ENCODE data around the gene RAD51B. TPM values are rescaled to one million over a fixed set of nuclear protein-coding genes. Genes with fewer than 3 reads are reported as not detected.
A peak's percentile ranks its signal among the peaks of the same experiment; 100 is the strongest.

The RAD51B gene
- polyA plus RNA-seq, 1 donor (not counting 4 experiments of a cell fraction or from before 2014, with no cell fraction given), result 13.3 TPM

- no peaks in the 10 kb centered on the region for H3K27me3 ChIP-seq (ENCODE audit: control insufficient read depth, extremely low read depth, insufficient read depth, low read length)
- FAIRE-seq, result no peak
- H3K9me1 ChIP-seq (ENCODE audit: control insufficient read depth, extremely low read depth, insufficient read depth, low read length), result no peaks in the 10 kb centered on the region
- H3K4me3 ChIP-seq (ENCODE audit: control insufficient read depth in 2 of 3, extremely low read depth in 1 of 3, insufficient read depth in 2 of 3, low read depth in 1 of 3, low read length in 3 of 3), result no peak overlapping the region
- H2AFZ ChIP-seq (ENCODE audit: control insufficient read depth, low read length), result no peak overlapping the region
- peaks cover 22 to 37% of the 10 kb centered on the region in 2 experiments for H3K36me3 ChIP-seq (ENCODE audit: control insufficient read depth in 2 of 2, extremely low read depth in 1 of 2, insufficient read depth in 2 of 2, low read length in 2 of 2)
- no peaks in the 10 kb centered on the region for H3K79me2 ChIP-seq (ENCODE audit: control insufficient read depth, insufficient read depth, low read length)
- H4K20me1 ChIP-seq (ENCODE audit: control insufficient read depth, extremely low read depth, insufficient read depth, low read length), result no peaks in the 10 kb centered on the region
- TF ChIP-seq CTCF (optimal IDR thresholded peaks at IDR 0.05 in 1 of 3, IDR thresholded peaks at IDR 0.05 in 1 of 3, conservative IDR thresholded peaks at IDR 0.05 in 1 of 3; ENCODE audit: extremely low read depth in 1 of 3, insufficient read depth in 2 of 3, low read length in 3 of 3), result no peak
- TF ChIP-seq EZH2 (IDR thresholded peaks at IDR 0.05; ENCODE audit: low read length), result no peak
- dilution Hi-C loops (cut with MboI; ENCODE audit: extremely low pct_ligation_motif_present, low sequenced_read_pairs), result no loop called here
- no peaks in the 10 kb centered on the region for H3K4me1 ChIP-seq (ENCODE audit: control insufficient read depth, extremely low read depth, insufficient read depth, low read length)
- DNase-seq (ENCODE audit: low read depth, low spot score), result no peak
- H3K27ac ChIP-seq (ENCODE audit: control insufficient read depth, insufficient read depth, low read length), result no peak overlapping the region
- no peaks in the 10 kb centered on the region for H3K9me3 ChIP-seq (ENCODE audit: control insufficient read depth, low read depth, low read length)
- H3K4me2 ChIP-seq (ENCODE audit: control insufficient read depth, extremely low read depth, insufficient read depth, low read depth, low read length), result no peak overlapping the region
- no peak overlapping the region for H3K9ac ChIP-seq (ENCODE audit: control insufficient read depth, extremely low read depth, insufficient read depth, low read length)
Measured at GRCh38 chr14:67806246-67806645, 13.3 kb upstream of the RAD51B start.

- Histone ChIP-seq H3K9ac (ENCODE audit: control insufficient read depth, extremely low read depth, insufficient read depth, low read length) (no peak overlapping the region), H2AFZ (ENCODE audit: control insufficient read depth, low read length) (no peak overlapping the region), H3K79me2 (ENCODE audit: control insufficient read depth, insufficient read depth, low read length) (peaks cover 9% of the 10 kb centered on the region), H4K20me1 (ENCODE audit: control insufficient read depth, extremely low read depth, insufficient read depth, low read length) (no peaks in the 10 kb centered on the region), H3K9me1 (ENCODE audit: control insufficient read depth, extremely low read depth, insufficient read depth, low read length) (no peaks in the 10 kb centered on the region), H3K4me3 (ENCODE audit: control insufficient read depth in 2 of 3, extremely low read depth in 1 of 3, insufficient read depth in 2 of 3, low read depth in 1 of 3, low read length in 3 of 3) (no peak overlapping the region), H3K36me3 (ENCODE audit: control insufficient read depth in 2 of 2, extremely low read depth in 1 of 2, insufficient read depth in 2 of 2, low read length in 2 of 2) (peaks cover 0 to 5% of the 10 kb centered on the region in 2 experiments), H3K27me3 (ENCODE audit: control insufficient read depth, extremely low read depth, insufficient read depth, low read length) (no peaks in the 10 kb centered on the region), H3K27ac (ENCODE audit: control insufficient read depth, insufficient read depth, low read length) (no peak overlapping the region), H3K4me1 (ENCODE audit: control insufficient read depth, extremely low read depth, insufficient read depth, low read length) (peaks cover 12% of the 10 kb centered on the region), H3K4me2 (ENCODE audit: control insufficient read depth, extremely low read depth, insufficient read depth, low read depth, low read length) (peak overlapping the region; percentile 89), H3K9me3 (ENCODE audit: control insufficient read depth, low read depth, low read length) (no peaks in the 10 kb centered on the region)
- DNase-seq (ENCODE audit: low read depth, low spot score) (no peak), FAIRE-seq (no peak)
- dilution Hi-C loops (cut with MboI; ENCODE audit: extremely low pct_ligation_motif_present, low sequenced_read_pairs), result no loop called here
- no peak for TF ChIP-seq EZH2 (IDR thresholded peaks at IDR 0.05; ENCODE audit: low read length)
- TF ChIP-seq CTCF (optimal IDR thresholded peaks at IDR 0.05 in 1 of 3, IDR thresholded peaks at IDR 0.05 in 1 of 3, conservative IDR thresholded peaks at IDR 0.05 in 1 of 3; ENCODE audit: extremely low read depth in 1 of 3, insufficient read depth in 2 of 3, low read length in 3 of 3), result no peak
Measured at GRCh38 chr14:67814821-67815220, 4.8 kb upstream of the RAD51B start.

Data from keratinocyte (primary cell).